ENCODE measurements around the gene AGAP1. TPM values are rescaled to one million over a fixed set of nuclear protein-coding genes. Genes with fewer than 3 reads are reported as not detected.

AGAP1 gene
- total and polyA plus RNA-seq, 9 donors = 5.7 to 32.2 (median 20.2) TPM

DNA sequence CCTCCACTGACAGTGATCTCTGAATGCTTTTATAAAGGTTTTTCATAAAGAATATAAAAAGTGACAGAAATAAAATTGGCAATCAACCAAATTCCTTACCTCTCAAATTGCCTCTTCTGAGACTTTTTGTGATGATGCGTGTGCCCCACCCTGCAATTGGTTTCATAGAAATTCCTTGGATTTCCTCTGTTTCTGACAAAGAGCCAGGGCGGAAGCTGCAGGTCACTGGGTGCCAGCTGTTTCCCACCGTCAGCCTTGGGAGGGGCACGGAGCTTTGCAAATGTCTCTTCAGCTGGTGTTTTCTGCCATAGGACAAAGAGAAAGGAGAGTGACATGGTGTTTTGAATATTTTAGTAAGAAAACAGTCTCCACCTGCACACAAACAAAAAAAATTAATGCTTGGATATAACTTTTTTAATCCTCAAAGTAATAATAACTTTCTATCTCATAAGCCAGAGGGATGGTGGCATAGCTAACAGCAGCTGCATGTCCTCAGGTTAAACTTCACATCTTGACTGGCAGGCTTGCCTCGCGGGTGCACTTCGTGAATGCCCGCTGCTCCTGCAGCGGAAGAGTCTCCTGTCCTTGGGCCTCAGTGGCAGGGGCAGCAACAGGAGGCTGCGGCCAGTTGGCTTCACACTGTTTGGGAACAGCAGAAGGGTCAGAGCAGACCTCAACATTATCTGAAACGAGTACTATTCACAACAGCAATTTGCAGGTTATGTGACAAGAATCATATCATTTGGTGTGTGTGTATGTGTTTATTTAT is 24.7 kb downstream of the AGAP1 start:
- Histone ChIP-seq H3K4me1 (ENCODE audit: insufficient read depth) (peaks cover 6% of the 10 kb centered on the region), H3K27ac (no peak overlapping the region), H3K27me3 (no peaks in the 10 kb centered on the region), H3K4me3 (no peak overlapping the region), H3K36me3 (no peaks in the 10 kb centered on the region), H3K9me3 (no peaks in the 10 kb centered on the region)
- 64 to 68% (median 64%) methylated on average over 11 of the region's 11 CpGs for WGBS, 3 donors
- intact Hi-C loops (cut with DNase I) = no loop called here
- TF ChIP-seq EP300 (IDR thresholded peaks at IDR 0.05) = no peak
- TF ChIP-seq POLR2A (IDR thresholded peaks at IDR 0.05) = no peak
- TF ChIP-seq, protein P1, sequence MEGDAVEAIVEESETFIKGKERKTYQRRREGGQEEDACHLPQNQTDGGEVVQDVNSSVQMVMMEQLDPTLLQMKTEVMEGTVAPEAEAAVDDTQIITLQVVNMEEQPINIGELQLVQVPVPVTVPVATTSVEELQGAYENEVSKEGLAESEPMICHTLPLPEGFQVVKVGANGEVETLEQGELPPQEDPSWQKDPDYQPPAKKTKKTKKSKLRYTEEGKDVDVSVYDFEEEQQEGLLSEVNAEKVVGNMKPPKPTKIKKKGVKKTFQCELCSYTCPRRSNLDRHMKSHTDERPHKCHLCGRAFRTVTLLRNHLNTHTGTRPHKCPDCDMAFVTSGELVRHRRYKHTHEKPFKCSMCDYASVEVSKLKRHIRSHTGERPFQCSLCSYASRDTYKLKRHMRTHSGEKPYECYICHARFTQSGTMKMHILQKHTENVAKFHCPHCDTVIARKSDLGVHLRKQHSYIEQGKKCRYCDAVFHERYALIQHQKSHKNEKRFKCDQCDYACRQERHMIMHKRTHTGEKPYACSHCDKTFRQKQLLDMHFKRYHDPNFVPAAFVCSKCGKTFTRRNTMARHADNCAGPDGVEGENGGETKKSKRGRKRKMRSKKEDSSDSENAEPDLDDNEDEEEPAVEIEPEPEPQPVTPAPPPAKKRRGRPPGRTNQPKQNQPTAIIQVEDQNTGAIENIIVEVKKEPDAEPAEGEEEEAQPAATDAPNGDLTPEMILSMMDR (IDR thresholded peaks at IDR 0.05) = no peak
- DNase-seq = no peak

DNA sequence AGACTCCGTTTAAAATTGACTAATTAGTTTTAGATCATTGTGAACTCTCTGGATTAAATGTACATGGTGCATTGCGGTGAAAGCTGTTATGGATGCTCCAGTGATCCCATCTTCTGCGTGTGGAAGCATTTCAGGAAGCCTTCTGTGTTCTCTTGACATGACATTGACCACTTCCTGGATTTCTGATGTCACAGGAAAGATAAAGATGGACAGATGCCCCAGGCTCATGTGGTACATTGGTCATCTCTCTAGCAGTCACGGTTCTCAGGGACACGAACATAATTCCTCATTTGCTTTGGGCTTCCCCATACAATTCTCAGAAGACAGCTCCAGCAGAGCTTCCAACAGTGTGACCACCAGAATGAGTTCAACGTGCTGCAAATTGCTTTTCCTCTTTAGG is 26.9 kb downstream of the AGAP1 start:
- H3K4me3 ChIP-seq = no peak overlapping the region
- intact Hi-C loops (cut with DNase I) = no loop called here
- no peaks in the 10 kb centered on the region for H3K9me3 ChIP-seq
- H3K27me3 ChIP-seq = no peaks in the 10 kb centered on the region
- H3K27ac ChIP-seq = no peak overlapping the region
- H3K36me3 ChIP-seq = no peaks in the 10 kb centered on the region
- TF ChIP-seq POLR2A (IDR thresholded peaks at IDR 0.05) = no peak
- TF ChIP-seq EP300 (IDR thresholded peaks at IDR 0.05) = no peak
- TF ChIP-seq, protein P1 (IDR thresholded peaks at IDR 0.05) = no peak
- peaks cover 4% of the 10 kb centered on the region for H3K4me1 ChIP-seq (ENCODE audit: insufficient read depth)
- no peak for DNase-seq
- WGBS, 3 donors = 83 to 87% (median 87%) methylated on average over 6 of the region's 6 CpGs

DNA sequence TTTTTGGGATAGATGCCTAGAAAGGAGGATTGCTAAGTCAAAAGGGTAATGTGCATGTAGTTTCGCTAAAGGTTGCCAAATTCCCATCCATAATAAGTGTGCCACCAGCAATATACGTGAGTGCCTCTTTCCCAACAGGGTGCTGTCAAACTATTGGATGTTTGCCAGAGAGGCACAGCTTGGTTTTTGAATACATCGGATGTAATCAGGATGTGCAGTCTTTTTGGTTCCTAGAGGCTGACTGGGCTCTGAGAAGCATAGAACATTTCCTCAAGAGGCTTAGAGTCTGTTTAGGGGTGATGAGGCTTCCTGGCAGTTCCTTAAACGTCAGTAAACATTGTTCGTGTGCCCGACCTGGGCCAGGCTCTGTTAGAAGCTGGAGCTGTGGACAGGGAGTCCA is 28.0 kb downstream of the AGAP1 start:
- Histone ChIP-seq H3K36me3 (no peaks in the 10 kb centered on the region), H3K9me3 (no peaks in the 10 kb centered on the region), H3K27me3 (no peaks in the 10 kb centered on the region), H3K4me1 (ENCODE audit: insufficient read depth) (peaks cover 6% of the 10 kb centered on the region), H3K27ac (no peak overlapping the region), H3K4me3 (no peak overlapping the region)
- TF ChIP-seq POLR2A (IDR thresholded peaks at IDR 0.05) = no peak
- TF ChIP-seq, protein P1 (IDR thresholded peaks at IDR 0.05) = no peak
- no peak for TF ChIP-seq EP300 (IDR thresholded peaks at IDR 0.05)
- intact Hi-C loops (cut with DNase I) = no loop called here
- 64 to 75% (median 70%) methylated on average over 6 of the region's 6 CpGs for WGBS, 3 donors
- DNase-seq = no peak

DNA sequence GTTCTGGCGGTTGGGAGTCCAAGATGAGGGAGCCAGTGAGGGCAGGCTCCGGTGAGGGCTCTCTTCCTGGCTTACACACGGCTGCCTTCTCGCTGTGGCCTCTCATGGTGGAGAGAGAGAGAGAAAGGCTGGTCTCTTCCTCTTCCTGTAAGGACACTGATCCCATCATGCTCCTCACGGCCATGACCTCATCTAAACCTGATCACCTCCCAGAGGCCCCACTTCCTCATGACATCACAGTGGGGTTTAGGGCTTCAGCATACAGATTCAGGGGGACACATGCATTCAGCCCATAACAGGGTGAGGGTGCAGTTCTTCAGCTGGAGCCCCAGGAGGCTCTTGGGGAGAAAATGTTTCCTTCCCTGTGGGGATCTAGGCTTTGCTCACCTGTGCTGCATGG is 29.2 kb downstream of the AGAP1 start:
- WGBS, 3 donors = 96 to 100% (median 98%) methylated on average over 5 of the region's 5 CpGs
- DNase-seq = no peak

More for the DNA sequence above, 29.2 kb downstream of the AGAP1 start:
- intact Hi-C loops (cut with DNase I) = no loop called here
- Histone ChIP-seq H3K4me3 (no peak overlapping the region), H3K36me3 (no peaks in the 10 kb centered on the region), H3K27me3 (no peaks in the 10 kb centered on the region), H3K27ac (no peak overlapping the region), H3K4me1 (ENCODE audit: insufficient read depth) (peaks cover 5% of the 10 kb centered on the region), H3K9me3 (no peaks in the 10 kb centered on the region)
- TF ChIP-seq, protein P1 (IDR thresholded peaks at IDR 0.05) = no peak
- TF ChIP-seq EP300 (IDR thresholded peaks at IDR 0.05) (no peak), POLR2A (IDR thresholded peaks at IDR 0.05) (no peak)
